Renal cortex interstitium (tissue), 11 donors: Measurements from ENCODE around the gene OR2AT4. TPM values are rescaled to one million over a fixed set of nuclear protein-coding genes. Genes with fewer than 3 reads are reported as not detected.
"Not testable (repeated sequence)": the region's sequence is repeated elsewhere in the genome, so short reads cannot be mapped to it uniquely, and the experiment has no call there.

Experiments used
- DNase-seq, 11 donors: peaks; one replicate each; pipeline ENCODE4 v3.0.0-alpha.2; 2013; ENCODE audit warnings: low read depth in 9 of 11, low spot score in 4 of 11; ENCODE audit errors: extremely low read depth in 1 of 11
- polyA plus RNA-seq, 3 donors: library from polyadenylated mRNA; unstranded; fragments of 120-200 nt; gene quantifications; one replicate each; pipeline ENCODE4 v1.2.1, GENCODE V29; 2013; ENCODE audit not compliant: insufficient read length in 3 of 3

The OR2AT4 gene
- polyA plus RNA-seq, 3 donors, result 0.03 to 0.05 (median 0.03) TPM

DNA sequence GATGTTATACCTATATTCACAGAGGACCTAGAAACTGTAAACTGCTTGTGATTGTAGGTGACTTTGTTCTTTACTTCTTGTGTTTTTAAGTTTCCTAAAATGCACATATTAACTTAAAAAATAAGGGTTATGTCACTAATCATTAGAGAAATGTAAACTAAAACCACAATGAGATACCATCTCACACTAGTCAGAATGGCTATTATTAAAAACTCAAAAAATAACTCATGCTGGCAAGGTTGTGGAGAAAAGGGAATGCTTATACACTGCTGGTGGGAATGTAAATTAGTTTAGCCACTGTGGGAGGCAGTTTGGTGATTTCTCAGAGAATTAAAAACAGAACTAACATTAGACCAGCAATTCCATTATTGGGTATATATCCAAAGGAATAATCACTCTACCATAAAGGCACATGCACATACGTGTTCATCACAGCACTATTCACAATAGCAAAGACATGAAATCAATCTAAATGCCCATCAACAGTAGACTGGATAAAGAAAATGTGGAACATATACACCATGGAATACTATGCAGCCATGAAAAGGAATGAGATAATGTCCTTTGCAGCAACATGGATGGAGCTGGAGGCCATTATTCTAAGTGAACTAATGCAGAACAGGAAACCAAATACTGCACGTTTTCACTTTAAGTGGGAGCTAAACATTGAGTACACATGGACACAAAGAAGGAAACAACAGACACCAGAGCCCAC lies 9.4 kb upstream of the OR2AT4 start:
- not testable (repeated sequence) for DNase-seq

DNA sequence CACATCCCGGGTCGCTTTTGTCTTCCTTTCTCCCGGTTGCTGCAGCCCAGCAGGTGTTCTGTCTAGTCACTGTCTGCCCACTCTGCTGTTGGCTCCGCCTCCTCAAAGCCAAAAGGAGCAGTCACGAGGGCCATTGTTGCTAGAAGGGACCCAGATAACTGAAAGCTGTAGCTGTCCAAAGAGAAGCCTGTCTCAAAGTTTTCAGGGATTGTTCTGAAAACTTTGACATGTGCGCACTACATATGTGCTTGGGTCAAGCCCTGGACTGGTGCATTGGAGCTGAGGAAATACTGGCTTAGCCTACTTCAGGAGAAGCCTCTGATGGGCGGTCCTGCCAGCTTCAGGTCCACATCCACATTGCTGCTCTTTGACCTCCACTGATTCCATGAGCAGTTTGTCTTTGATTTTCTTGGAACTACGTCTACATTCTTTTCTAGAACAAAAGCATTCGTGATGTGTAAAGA lies 8.8 kb upstream of the OR2AT4 start:
- no peak for DNase-seq

DNA sequence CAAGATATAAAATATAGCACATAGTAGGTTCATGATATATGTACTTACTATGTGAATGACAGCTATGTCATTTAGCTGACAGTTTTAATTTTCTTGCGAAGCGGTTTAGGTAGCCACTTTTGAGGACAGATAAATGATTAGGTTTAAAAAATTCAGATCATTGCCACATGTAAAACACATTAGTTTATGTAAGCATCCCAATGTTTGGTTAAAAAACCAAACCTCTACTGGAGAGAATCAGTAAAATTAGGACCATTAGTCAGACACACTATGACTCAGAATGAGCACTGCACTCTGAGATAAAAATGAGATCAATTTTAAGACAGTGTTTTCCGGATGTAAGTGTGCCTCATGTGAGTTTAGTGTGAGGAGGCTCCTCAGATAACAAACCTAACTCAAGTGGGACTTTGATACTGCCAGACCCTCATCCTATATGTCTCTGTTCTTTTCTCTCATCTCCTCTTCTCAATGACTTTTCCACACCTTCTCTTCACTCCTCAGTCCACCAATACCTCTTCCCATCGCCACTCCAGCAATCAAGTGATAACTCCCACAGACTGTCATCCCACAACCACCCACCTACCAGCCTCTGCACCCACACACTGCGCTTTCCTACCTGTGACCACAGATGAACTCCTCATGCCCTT lies 6.8 kb upstream of the OR2AT4 start:
- DNase-seq, result no peak

- no peak for DNase-seq
These were observed 4.9 kb upstream of the OR2AT4 start for GRCh38 chr11:75101424-75102128.

DNA sequence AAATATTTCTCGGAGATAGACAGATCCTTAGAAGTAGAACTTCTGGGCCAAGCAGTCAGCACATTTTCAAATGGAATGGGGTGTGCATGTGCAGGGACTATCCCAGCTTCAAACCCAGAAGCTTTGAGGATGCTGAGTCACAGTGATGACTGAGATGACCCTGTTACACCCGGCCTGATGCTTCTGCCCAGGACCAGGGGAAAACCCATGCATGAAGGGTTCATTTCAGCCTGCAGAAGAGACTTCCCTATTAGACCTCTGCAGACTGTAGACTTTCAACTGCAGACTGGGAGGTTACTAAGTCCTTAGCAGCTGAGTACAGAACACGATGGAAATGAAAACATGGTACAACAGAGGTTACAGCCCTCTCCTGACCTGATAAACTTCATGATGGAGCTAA lies 3.6 kb upstream of the OR2AT4 start:
- DNase-seq, result no peak

GRCh38 chr11:75099635-75100034 lies 3.0 kb upstream of the OR2AT4 start:
- no peak for DNase-seq

GRCh38 chr11:75098835-75099439 lies 2.3 kb upstream of the OR2AT4 start:
- DNase-seq, result not testable (repeated sequence)

GRCh38 chr11:75098181-75098580 lies 1.5 kb upstream of the OR2AT4 start:
- not testable (repeated sequence) for DNase-seq

DNA sequence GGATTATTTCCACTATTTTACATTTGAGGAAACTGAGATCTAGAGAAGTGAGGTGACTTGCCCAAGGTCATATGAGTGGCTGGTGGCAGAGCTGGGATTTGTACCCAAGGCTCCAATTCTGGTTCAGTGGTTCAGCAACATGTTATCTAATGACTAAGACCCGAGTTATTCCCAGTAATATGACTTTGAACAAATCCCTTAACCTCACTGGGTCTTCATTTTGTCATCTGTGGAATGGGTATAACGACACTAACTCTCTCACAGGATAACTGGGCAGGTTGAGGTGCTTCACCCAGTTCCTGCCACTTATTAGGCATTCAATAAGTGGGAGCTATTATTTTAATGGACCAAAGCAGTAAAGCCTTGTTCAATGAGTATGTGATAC lies 489 bp upstream of the OR2AT4 start:
- no peak for DNase-seq

DNA sequence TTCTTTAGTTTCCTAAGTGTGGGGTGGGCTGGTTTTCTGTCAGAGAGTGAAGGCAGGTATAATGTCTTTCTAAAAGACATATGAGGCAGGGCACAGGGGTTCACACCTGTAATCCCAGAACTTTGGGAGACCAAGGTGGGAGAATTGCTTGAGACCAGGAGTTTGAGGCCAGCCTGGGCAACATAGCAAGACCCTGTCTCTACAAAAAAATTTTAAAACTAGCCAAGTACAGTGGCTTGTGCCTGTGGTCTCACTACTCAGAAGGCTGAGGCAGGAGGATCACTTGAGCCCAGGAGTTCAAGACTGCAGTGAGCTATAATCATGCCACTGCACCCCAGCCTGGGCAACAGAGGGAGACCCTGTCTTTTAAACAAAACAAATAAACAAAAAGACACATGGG lies 2.3 kb downstream of the OR2AT4 start:
- DNase-seq, result not testable (repeated sequence)

DNA sequence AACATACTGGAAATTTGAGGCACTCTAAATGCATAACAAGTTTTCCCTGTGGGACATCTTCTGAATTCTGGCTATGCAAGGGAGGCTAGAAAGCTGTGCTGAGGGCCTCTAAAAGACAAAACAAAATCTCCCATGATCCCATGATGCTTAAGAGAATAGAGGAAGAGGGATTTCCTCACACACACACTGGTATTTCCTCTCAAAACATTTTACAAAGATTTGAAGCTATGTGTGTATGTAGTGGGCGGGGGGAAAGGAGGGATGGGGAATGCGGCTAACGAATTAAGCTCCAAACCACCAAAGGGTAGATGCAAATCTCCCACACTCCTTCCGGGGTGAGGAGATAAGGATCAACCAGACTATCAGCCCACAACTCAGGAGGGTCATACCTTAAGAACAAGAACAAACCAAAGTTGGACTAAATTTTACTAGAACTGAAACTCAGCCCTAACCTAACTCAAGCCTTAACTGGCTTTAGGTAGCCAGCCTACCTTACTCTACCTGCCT lies 6.0 kb downstream of the OR2AT4 start:
- DNase-seq, result no peak

- DNase-seq, result no peak
These were observed 9.1 kb downstream of the OR2AT4 start for GRCh38 chr11:75087319-75088305.

- DNase-seq, result no peak
These were observed 11.8 kb downstream of the OR2AT4 start for GRCh38 chr11:75084883-75085282.

- no peak for DNase-seq
These were observed 13.5 kb downstream of the OR2AT4 start for GRCh38 chr11:75083217-75083605.

DNA sequence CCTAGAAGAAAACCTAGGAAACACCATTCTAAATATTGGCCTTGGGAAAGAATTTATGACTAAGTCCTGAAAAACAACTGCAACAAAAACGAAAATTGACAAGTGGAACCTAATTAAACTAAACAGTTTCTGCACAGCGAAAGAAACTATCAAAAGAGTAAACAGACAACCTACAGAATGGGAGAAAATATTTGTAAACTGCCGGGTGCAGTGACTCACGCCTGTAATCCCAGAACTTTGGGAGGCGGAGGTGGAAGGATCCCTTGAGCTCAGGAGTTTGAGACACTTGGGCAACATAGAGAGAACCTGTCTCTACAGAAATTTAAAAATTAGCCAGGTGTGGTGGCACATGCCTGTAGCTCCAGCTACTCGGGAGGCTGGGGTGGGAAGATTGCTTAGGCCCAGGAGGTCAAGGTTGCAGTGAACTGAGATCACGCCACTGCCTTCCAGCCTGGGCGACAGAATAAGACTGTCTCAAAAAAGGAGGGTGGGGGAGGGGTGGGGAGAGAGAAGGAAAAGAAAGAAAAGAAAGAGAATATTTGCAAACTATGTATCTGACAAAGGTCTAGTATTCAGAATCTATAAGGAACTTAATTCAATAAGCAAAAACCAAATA lies 14.0 kb downstream of the OR2AT4 start:
- no peak for DNase-seq

DNA sequence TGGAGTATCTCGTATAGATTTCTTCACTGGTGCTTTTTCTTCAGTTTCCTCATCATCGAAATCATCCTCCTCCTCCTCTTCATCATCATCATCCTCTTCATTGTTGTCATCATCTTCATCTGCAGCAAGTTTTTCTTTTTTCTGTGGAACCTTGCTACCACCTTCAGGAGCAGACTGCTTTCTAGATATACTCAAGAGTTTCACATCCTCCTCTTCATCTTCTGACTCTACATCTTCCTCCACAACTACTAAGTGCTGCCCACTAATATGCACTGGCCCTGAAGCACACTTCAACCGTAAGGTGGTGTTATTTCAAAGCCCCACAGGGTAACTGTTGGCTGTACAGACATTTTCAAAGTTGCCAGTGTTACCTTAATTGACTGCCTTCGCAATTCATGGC lies 17.1 kb downstream of the OR2AT4 start:
- DNase-seq, result no peak

DNA sequence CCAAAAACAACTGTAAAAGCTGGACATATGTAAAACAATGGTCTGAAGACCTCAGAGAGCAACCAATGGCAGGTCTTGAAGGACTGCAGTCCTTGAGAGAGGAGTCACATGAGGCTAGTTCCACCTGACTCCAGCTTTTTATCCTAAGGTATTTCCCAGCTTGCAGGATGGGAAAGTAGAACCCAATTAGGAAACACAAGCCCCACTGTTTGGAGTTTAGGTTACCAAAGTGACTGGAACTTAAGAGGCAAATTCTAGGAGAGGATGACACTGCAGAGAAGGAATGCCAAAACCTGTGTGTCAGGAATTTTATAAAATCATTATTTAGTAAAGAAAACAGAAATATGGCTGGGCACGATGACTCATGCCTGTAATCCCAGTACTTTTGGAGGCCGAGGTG lies 18.4 kb downstream of the OR2AT4 start:
- DNase-seq, result no peak

DNA sequence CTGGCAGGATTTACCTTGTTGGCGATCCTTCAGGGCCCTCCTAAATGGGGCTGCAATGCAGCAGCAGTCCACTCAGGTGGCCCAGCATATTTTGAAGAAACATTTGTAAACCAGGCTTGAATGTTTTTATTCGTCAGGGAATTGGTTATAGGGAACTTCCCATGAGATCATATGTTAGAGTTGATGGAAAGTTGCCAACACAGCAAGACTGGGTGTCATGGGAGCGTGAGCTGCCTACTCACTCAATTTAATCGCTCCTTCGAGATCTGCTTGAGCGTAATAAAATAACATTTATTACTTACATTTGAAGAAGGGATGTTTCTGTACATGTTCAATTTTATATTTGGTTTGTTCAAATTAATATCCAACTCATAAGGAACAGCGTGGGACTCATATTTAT lies 19.4 kb downstream of the OR2AT4 start:
- DNase-seq, result no peak
